Gastroesophageal sphincter (tissue), 4 donors: ENCODE data around the gene ATG16L1. TPM values are rescaled to one million over a fixed set of nuclear protein-coding genes. Genes with fewer than 3 reads are reported as not detected.

Experiments used
- ATAC-seq: fragments of 150-250 bp; one replicate; pipeline ENCODE4 v1.9.1; 2016; ENCODE audit warnings: mild to moderate bottlenecking, moderate library complexity
- H3K27ac ChIP-seq, 4 donors: fragments of 200-600 bp; sonication (generic) in 3 of 4; 1 replicate in 3 of 4; 2 replicates in 1 of 4; pipeline ENCODE4 v1.5.1; 2016 to 2019
- H3K27me3 ChIP-seq: fragments of 200-600 bp; sonication (generic); one replicate; pipeline ENCODE4 v1.5.1; 2019
- H3K36me3 ChIP-seq, 2 donors: fragments of 200-600 bp; sonication (generic); one replicate each; pipeline ENCODE4 v1.5.1; 2019; ENCODE audit warnings: control low read depth in 1 of 2
- H3K4me1 ChIP-seq, 3 donors: fragments of 200-600 bp; sonication (generic); 1 replicate in 2 of 3; 2 replicates in 1 of 3; pipeline ENCODE4 v1.5.1; 2016 to 2019; ENCODE audit warnings: control low read depth in 2 of 3
- H3K4me3 ChIP-seq, 2 donors: fragments of 200-600 bp; sonication (generic); one replicate each; pipeline ENCODE4 v1.5.1; 2019; ENCODE audit warnings: mild to moderate bottlenecking in 1 of 2, moderate library complexity in 1 of 2
- H3K9me3 ChIP-seq, 3 donors: fragments of 200-600 bp; sonication (generic); one replicate each; pipeline ENCODE4 v1.5.1; 2017 to 2019; ENCODE audit warnings: control low read depth in 2 of 3
- CTCF ChIP-seq, 4 experiments: fragments of 200-600 bp in 2 of 4; fragments of 450-650 bp in 2 of 4; sonication (generic) in 1 of 4; IDR thresholded peaks; one replicate each; pipeline ENCODE4 v1.5.1; 2017 to 2019; ENCODE audit warnings: antibody characterized with exemption in 4 of 4, mild to moderate bottlenecking in 2 of 4, moderate library complexity in 2 of 4
- EP300 ChIP-seq: sonication (generic); formaldehyde crosslinking; IDR thresholded peaks from one replicate; pipeline ENCODE4 v1.6.1; 2017; ENCODE audit warnings: antibody characterized with exemption, mild to moderate bottlenecking
- POLR2A ChIP-seq, 2 donors: fragments of 450-650 bp; IDR thresholded peaks; one replicate each; pipeline ENCODE4 v1.6.1; 2017; ENCODE audit warnings: antibody characterized with exemption in 2 of 2, mild to moderate bottlenecking in 2 of 2, moderate library complexity in 1 of 2
- POLR2AphosphoS5 ChIP-seq: sonication (generic); formaldehyde crosslinking; IDR thresholded peaks from one replicate; pipeline ENCODE4 v1.6.1; 2017; ENCODE audit warnings: antibody characterized with exemption
- WGBS, 2 donors: methylation state at CpG; one replicate each; pipeline ENCODE4 v1.1.5; 2018; ENCODE audit warnings: low coverage in 1 of 2; 5-methylcytosine and 5-hydroxymethylcytosine counted together
- total RNA-seq, 4 donors: library from RNA; depleted of rRNA; stranded (reverse); fragments of >200 nt; gene quantifications; one replicate each; pipeline ENCODE4 v1.1.0, GENCODE V29; 2016

Gene ATG16L1
- total RNA-seq, 4 donors from 2014 or later: 24.0 to 46.1 (median 33.8) TPM

GRCh38 chr2:233314180-233314925, 62.9 kb downstream of the ATG16L1 start:
- no peaks in the 10 kb centered on the region for H3K4me1 ChIP-seq
- H3K36me3 ChIP-seq: no peaks in the 10 kb centered on the region
- H3K9me3 ChIP-seq: no peaks in the 10 kb centered on the region
- TF ChIP-seq POLR2AphosphoS5 (no peak), EP300 (no peak), POLR2A (IDR thresholded peaks at IDR 0.05) (no peak), CTCF (IDR thresholded peaks at IDR 0.05) (no peak)
- WGBS, 2 donors: 88 to 92% methylated on average over 8 to 12 of the region's 20 CpGs
- ATAC-seq: no peak
- H3K4me3 ChIP-seq: no peak overlapping the region
- peaks cover 3% of the 10 kb centered on the region for H3K27me3 ChIP-seq
- no peak overlapping the region for H3K27ac ChIP-seq

GRCh38 chr2:233317196-233317943, 65.9 kb downstream of the ATG16L1 start:
- Histone ChIP-seq H3K27ac (no peak overlapping the region), H3K4me1 (no peaks in the 10 kb centered on the region), H3K27me3 (peaks cover 21% of the 10 kb centered on the region), H3K9me3 (no peaks in the 10 kb centered on the region), H3K4me3 (no peak overlapping the region), H3K36me3 (no peaks in the 10 kb centered on the region)
- no peak for TF ChIP-seq CTCF (IDR thresholded peaks at IDR 0.05)
- no peak for TF ChIP-seq POLR2A (IDR thresholded peaks at IDR 0.05)
- no peak for TF ChIP-seq POLR2AphosphoS5
- no peak for TF ChIP-seq EP300
- no peak for ATAC-seq
- WGBS, 2 donors: 75 to 84% methylated on average over 4 to 7 of the region's 7 CpGs

GRCh38 chr2:233319256-233319655, 67.8 kb downstream of the ATG16L1 start:
- Histone ChIP-seq H3K4me1 (no peaks in the 10 kb centered on the region), H3K4me3 (no peak overlapping the region), H3K27ac (no peak overlapping the region), H3K36me3 (no peaks in the 10 kb centered on the region), H3K27me3 (peaks cover 19% of the 10 kb centered on the region), H3K9me3 (no peaks in the 10 kb centered on the region)
- 82 to 85% methylated on average over 2 to 3 of the region's 5 CpGs for WGBS, 2 donors
- TF ChIP-seq POLR2AphosphoS5: no peak
- TF ChIP-seq EP300: no peak
- no peak for TF ChIP-seq POLR2A (IDR thresholded peaks at IDR 0.05)
- TF ChIP-seq CTCF (IDR thresholded peaks at IDR 0.05): no peak
- no peak for ATAC-seq

- ATAC-seq: no peak
- Histone ChIP-seq H3K27me3 (peaks cover 18% of the 10 kb centered on the region), H3K27ac (no peak overlapping the region), H3K36me3 (no peaks in the 10 kb centered on the region), H3K4me3 (no peak overlapping the region), H3K4me1 (no peaks in the 10 kb centered on the region), H3K9me3 (no peaks in the 10 kb centered on the region)
- TF ChIP-seq CTCF (IDR thresholded peaks at IDR 0.05) (no peak), POLR2A (IDR thresholded peaks at IDR 0.05) (no peak), EP300 (no peak), POLR2AphosphoS5 (no peak)
- WGBS, 2 donors: 83% methylated on average over 4 of the region's 17 CpGs; no CpG with 5 or more reads in 1 of the 2 donors
Measured at GRCh38 chr2:233320470-233320869, 69.0 kb downstream of the ATG16L1 start.

GRCh38 chr2:233321166-233321565, 69.7 kb downstream of the ATG16L1 start:
- Histone ChIP-seq H3K27ac (no peak overlapping the region), H3K4me1 (no peaks in the 10 kb centered on the region), H3K36me3 (no peaks in the 10 kb centered on the region), H3K9me3 (no peaks in the 10 kb centered on the region), H3K27me3 (peaks cover 18% of the 10 kb centered on the region), H3K4me3 (no peak overlapping the region)
- ATAC-seq: no peak
- 61 to 80% methylated on average over 1 to 6 of the region's 6 CpGs for WGBS, 2 donors
- no peak for TF ChIP-seq POLR2A (IDR thresholded peaks at IDR 0.05)
- no peak for TF ChIP-seq CTCF (IDR thresholded peaks at IDR 0.05)
- TF ChIP-seq POLR2AphosphoS5: no peak
- TF ChIP-seq EP300: no peak
